Cardiac atrium fibroblast (primary cell): Measurements from ENCODE around the gene CCDC124. TPM values are rescaled to one million over a fixed set of nuclear protein-coding genes. Genes with fewer than 3 reads are reported as not detected.

Experiments
- total RNA-seq: library from RNA; depleted of rRNA; stranded (reverse); fragments of >200 nt; gene quantifications from 2 replicates; pipeline ENCODE4 v1.2.3, GENCODE V29; 2015

Gene CCDC124, protein sequence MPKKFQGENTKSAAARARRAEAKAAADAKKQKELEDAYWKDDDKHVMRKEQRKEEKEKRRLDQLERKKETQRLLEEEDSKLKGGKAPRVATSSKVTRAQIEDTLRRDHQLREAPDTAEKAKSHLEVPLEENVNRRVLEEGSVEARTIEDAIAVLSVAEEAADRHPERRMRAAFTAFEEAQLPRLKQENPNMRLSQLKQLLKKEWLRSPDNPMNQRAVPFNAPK
- 38.2 and 77.6 TPM in 2 replicates for total RNA-seq

GRCh38 chr19:17932485-17933338 lies at the start of gene CCDC124:
CCDC124 (plus strand) TSS chr19:17933015; CDS start chr19:17936421, 3,406 bp downstream.

GRCh38 chr19:17966550-17967256 lies 33.9 kb downstream of the CCDC124 start, which contains the start of gene KCNN1:
KCNN1 (plus strand) TSS chr19:17967107; CDS start chr19:17973889, 6,782 bp downstream.

Other genes with a start within 250 kb of the CCDC124 start
- 0.16 and 0.18 TPM in 2 replicates for gene UNC13A, start 244.7 kb upstream of the CCDC124 start, total RNA-seq
- gene MAP1S, start 213.5 kb upstream of the CCDC124 start, total RNA-seq = 44.6 and 47.0 TPM in 2 replicates
- gene FCHO1, start 181.5 kb upstream of the CCDC124 start, total RNA-seq = 0.32 and 0.72 TPM in 2 replicates
- not detected in 2 replicates for gene B3GNT3, start 137.9 kb upstream of the CCDC124 start, total RNA-seq
- not detected in 2 replicates for gene INSL3, start 111.5 kb upstream of the CCDC124 start, total RNA-seq
- gene JAK3, start 85.0 kb upstream of the CCDC124 start, total RNA-seq = 13.8 and 17.3 TPM in 2 replicates
- 1,626 and 1,782 TPM in 2 replicates for gene RPL18A, start 73.1 kb upstream of the CCDC124 start, total RNA-seq
- gene SLC5A5, start 61.1 kb upstream of the CCDC124 start, total RNA-seq = not detected in 2 replicates
- 0.90 TPM in 1 of 2 replicates, not detected in the other for gene KCNN1, start 34.1 kb downstream of the CCDC124 start, total RNA-seq
- gene ARRDC2, start 75.2 kb downstream of the CCDC124 start, total RNA-seq = 11.7 and 67.3 TPM in 2 replicates
- 0.16 TPM in 1 of 2 replicates, not detected in the other for gene IL12RB1, start 153.9 kb downstream of the CCDC124 start, total RNA-seq
- 2.3 and 6.8 TPM in 2 replicates for gene MAST3, start 164.8 kb downstream of the CCDC124 start, total RNA-seq
- 13.4 and 17.5 TPM in 2 replicates for gene PIK3R2, start 220.1 kb downstream of the CCDC124 start, total RNA-seq
- gene IFI30, start 240.8 kb downstream of the CCDC124 start, total RNA-seq = 13.1 and 26.9 TPM in 2 replicates